Neutrophil (primary cell): Measurements from ENCODE around the gene TREML2.
A peak's percentile ranks its signal among the peaks of the same experiment; 100 is the strongest.

Source experiments
- H3K27ac ChIP-seq: fragments of 200-600 bp; sonication (generic); 2 replicates; pipeline ENCODE4 v1.5.1; 2016; ENCODE audit warnings: mild to moderate bottlenecking, moderate library complexity
- H3K27me3 ChIP-seq: fragments of 200-600 bp; sonication (generic); 2 replicates; pipeline ENCODE4 v1.6.0; 2016; ENCODE audit warnings: mild to moderate bottlenecking
- H3K36me3 ChIP-seq: fragments of 200-600 bp; sonication (generic); 2 replicates; pipeline ENCODE4 v1.5.1; 2017
- H3K4me1 ChIP-seq, 2 experiments: fragments of 200-600 bp in 1 of 2; sonication (generic) in 1 of 2; 1 replicate in 1 of 2; 2 replicates in 1 of 2; pipeline versions ENCODE4 v1.5.1 to v1.6.1; 2013 to 2016; ENCODE audit warnings: low read depth in 1 of 2, low read length in 1 of 2, mild to moderate bottlenecking in 1 of 2, moderate library complexity in 1 of 2; ENCODE audit not compliant: control insufficient read depth in 1 of 2, insufficient read depth in 1 of 2
- H3K4me3 ChIP-seq, 2 experiments: fragments of 200-600 bp in 1 of 2; sonication (generic) in 1 of 2; 1 replicate in 1 of 2; 2 replicates in 1 of 2; pipeline ENCODE4 v1.5.1; 2013 to 2016; ENCODE audit warnings: low read depth in 1 of 2, low read length in 1 of 2, mild to moderate bottlenecking in 1 of 2, moderate library complexity in 1 of 2
- H3K9me3 ChIP-seq: fragments of 200-600 bp; sonication (generic); 2 replicates; pipeline ENCODE4 v1.5.1; 2016
- CTCF ChIP-seq: fragments of 200-600 bp; sonication (generic); IDR thresholded peaks from 2 replicates; pipeline ENCODE4 v1.5.1; 2016; ENCODE audit warnings: antibody characterized with exemption

Gene TREML2

GRCh38 chr6:41157323-41157722, 43.6 kb downstream of the TREML2 start:
- Histone ChIP-seq H3K4me3 (no peak overlapping the region), H3K27me3 (no peaks in the 10 kb centered on the region), H3K36me3 (no peaks in the 10 kb centered on the region), H3K27ac (peak overlapping the region; percentile 64), H3K9me3 (no peaks in the 10 kb centered on the region), H3K4me1 (peaks cover 15 to 21% of the 10 kb centered on the region in 2 experiments)
- TF ChIP-seq CTCF, result no peak

- no peak overlapping the region for H3K4me3 ChIP-seq
- peaks cover 11 to 16% of the 10 kb centered on the region in 2 experiments for H3K4me1 ChIP-seq
- H3K9me3 ChIP-seq, result no peaks in the 10 kb centered on the region
- H3K27ac ChIP-seq, result peak overlapping the region; percentile 64
- no peaks in the 10 kb centered on the region for H3K36me3 ChIP-seq
- no peak for TF ChIP-seq CTCF
- H3K27me3 ChIP-seq, result no peaks in the 10 kb centered on the region
Observed at GRCh38 chr6:41156771-41157170, 44.2 kb downstream of the TREML2 start.

DNA sequence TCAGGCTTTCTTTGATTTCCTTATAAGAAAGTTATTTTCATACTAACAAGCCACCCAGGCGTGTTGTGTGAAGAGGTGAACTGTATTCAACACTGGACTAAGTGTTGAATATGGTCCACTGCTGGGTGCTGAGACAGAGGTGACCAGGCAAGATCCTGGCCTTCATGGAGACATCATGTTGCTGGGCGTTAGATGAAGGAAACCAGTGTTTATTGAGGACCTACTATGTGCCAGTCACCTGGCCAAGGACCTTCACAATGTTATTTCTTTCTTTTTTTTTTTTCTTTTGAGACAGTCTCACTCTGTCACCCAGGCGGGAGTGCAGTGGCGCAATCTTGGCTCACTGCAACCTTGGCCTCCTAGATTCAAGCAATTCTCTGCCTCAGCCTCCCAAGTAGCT, 44.9 kb downstream of the TREML2 start:
- Histone ChIP-seq H3K4me3 (no peak overlapping the region), H3K9me3 (no peaks in the 10 kb centered on the region), H3K27me3 (no peaks in the 10 kb centered on the region), H3K36me3 (no peaks in the 10 kb centered on the region), H3K27ac (no peak overlapping the region), H3K4me1 (peaks cover 11 to 13% of the 10 kb centered on the region in 2 experiments)
- no peak for TF ChIP-seq CTCF

DNA sequence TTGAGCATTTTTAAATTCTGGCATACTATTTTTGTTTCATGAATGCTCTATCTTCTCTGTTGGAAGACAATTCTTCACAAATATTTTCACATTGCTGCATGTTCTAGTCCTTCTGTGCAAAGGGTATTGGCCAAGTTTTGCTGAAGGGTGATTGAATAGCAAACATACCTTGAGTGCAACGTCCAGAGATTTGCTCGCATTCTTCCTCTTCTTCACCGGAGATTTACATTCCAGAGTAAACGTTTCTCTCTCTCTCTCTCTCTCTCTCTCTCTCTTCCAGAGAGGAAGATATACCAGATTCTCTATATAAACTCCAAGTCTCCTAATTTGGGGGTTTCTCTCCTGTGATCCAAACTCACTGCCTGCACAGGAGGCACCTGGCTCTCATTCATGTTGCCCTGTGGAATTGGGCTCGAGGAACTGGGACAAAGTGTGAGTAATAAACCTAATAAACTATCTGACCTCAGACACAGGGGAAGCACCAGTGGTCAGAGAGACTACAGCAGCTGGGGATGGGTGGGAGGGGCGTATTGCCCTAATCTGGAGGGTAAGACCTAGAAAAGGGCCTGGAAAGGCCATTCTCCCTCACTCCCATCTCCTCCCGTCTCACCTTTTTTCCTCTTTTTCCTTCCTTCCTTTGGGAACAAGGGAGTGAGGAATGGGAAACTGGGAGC, 45.7 kb downstream of the TREML2 start:
- no peak overlapping the region for H3K27ac ChIP-seq
- no peak for TF ChIP-seq CTCF
- H3K36me3 ChIP-seq, result no peaks in the 10 kb centered on the region

DNA sequence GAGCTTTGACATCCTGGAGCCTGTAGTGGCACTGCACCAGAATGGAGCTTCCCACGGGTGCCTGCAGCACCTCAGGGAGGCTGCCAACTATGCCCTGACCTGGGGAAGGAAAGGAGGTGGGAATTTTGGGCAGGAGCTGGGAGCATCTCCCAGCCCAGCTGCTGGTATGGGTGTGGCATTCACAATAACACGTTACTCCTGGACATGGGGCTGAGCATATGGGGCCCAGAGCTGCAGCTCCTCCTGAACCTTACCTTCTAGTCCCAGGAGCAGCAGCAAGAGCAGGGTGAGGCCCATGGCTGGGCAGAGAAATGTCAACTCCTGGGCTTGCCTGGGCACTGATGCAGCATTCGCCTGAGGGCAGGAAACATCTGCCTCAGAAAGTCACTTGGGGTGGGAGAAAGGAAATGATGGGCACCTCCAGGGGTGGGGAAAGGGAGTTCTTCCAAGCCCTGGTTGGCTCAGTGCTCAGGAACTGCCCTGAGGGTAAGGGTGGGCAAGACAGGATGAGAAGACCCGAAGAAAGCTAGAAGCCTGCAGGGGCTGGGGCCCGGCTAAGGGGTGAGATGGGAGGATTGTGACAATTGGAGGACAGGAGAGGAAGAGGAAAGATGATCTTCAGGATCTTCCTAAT, 46.8 kb downstream of the TREML2 start, which contains the start of gene TREML1:
Gene TREML1, minus strand, starts transcription at position 356 of the 634 bp plus-strand sequence. Its CDS starts 59 bp downstream, at position 297.
- H3K36me3 ChIP-seq, result no peaks in the 10 kb centered on the region
- no peaks in the 10 kb centered on the region for H3K27me3 ChIP-seq
- no peak within 1 kb of the TSS for H3K27ac ChIP-seq
- TF ChIP-seq CTCF, result no peak
- H3K4me3 ChIP-seq, result no peak within 1 kb of the TSS
- no peaks in the 10 kb centered on the region for H3K9me3 ChIP-seq
- H3K4me1 ChIP-seq, result peaks cover 11 to 13% of the 10 kb centered on the region in 2 experiments

More for the DNA sequence above, 45.7 kb downstream of the TREML2 start:
- no peaks in the 10 kb centered on the region for H3K27me3 ChIP-seq
- H3K4me1 ChIP-seq, result peaks cover 11 to 13% of the 10 kb centered on the region in 2 experiments
- no peak overlapping the region for H3K4me3 ChIP-seq
- no peaks in the 10 kb centered on the region for H3K9me3 ChIP-seq
